NB4 (cell line): ENCODE results near the gene PDE9A.

Experiments
- CTCF ChIP-seq: IDR thresholded peaks from one replicate; pipeline ENCODE4 v1.5.1; 2012; ENCODE audit warnings: low read depth, low read length
- POLR2A ChIP-seq: IDR thresholded peaks from 2 replicates; pipeline ENCODE4 v1.6.1; 2011; ENCODE audit warnings: mild to moderate bottlenecking; ENCODE audit not compliant: insufficient read length; ENCODE audit errors: extremely low read depth

- TF ChIP-seq POLR2A (no peak), CTCF (no peak)
These were observed 25.3 kb downstream of the PDE9A start for GRCh38 chr21:42678618-42679295.
